GM18502 (cell line): ENCODE measurements around the gene CALHM6.

ENCODE experiments used
- ATAC-seq: cut with Tn5 transposase; IDR thresholded peaks from one replicate; pipeline ENCODE4 v1.9.1; 2021; ENCODE audit warnings: mild to moderate bottlenecking; ENCODE audit not compliant: unreplicated experiment, poor library complexity

The CALHM6 gene

DNA sequence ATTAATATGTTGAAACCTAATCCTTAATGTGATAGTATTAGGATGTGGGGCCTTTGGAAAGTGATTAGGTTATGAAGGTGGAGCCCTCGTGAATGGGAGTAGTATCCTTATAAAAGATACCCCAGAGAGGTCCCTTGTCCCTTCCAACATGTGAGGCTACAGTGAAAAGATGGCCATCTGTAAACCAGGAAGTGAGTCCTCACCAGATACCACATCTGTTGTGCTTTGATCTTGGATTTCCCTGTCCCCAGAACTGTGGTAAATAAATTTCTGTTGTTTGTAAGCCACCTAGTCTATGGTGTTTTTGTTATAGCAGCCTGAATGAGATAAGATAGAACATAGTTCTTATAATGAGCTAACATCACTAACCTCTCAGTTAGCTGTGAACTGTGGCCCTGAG, 16.6 kb upstream of the CALHM6 start:
- ATAC-seq = peak; percentile 14

DNA sequence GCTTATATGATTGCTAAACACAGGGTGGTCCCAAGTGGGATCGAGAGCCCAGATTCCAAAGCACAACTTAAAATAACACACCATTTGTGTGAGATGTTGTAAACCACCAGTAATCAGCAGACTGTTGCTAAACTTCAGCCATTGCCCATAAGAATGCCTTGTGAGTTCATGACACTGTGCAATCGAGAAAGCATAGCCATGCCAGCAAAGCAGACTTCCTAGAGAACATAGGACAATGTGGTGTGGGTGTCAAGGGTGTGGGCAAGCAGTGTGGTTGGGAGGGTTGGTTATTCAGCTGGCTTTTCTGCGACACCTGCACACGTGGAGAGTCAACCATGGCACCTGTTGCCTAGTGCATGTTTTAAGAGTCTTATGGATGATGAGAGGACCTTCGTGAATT, 16.1 kb upstream of the CALHM6 start:
- no peak for ATAC-seq

DNA sequence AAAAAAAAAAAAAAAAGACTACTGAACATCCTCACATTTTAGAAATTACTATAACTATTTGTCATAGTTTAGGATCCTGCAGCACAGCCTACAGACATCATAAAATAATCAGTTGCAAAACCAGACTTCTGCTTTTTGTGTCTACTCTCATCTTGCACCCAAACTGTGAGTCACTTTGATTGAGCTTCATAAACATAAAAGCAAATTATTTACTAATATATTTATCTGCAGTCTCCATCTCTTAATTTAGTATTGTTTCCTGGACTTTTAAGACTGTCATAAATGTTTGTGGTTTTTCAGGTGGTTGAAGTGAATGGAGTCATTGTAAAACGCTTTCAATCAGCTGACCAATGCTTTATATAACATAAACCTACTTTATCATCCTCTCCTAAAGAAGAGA, 14.8 kb upstream of the CALHM6 start:
- no peak for ATAC-seq

DNA sequence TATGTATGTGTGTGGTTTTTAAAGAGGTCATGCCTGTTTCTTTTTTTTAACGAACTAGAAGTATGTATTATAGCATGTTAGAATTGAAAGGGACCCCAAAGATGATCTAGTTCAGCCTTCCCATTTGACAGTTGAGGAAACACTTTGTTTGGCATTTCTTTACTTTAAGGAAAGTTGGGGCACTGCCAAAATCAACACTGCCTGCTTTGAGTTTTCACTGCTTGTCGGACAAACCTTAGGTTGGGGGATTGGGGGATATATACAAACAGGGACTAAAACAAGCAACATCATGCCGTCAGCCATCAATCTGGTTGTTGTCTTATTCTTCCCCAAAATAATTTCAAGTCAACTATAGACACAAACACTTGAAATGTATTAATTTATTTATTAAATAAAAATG, 14.1 kb upstream of the CALHM6 start:
- ATAC-seq = no peak

DNA sequence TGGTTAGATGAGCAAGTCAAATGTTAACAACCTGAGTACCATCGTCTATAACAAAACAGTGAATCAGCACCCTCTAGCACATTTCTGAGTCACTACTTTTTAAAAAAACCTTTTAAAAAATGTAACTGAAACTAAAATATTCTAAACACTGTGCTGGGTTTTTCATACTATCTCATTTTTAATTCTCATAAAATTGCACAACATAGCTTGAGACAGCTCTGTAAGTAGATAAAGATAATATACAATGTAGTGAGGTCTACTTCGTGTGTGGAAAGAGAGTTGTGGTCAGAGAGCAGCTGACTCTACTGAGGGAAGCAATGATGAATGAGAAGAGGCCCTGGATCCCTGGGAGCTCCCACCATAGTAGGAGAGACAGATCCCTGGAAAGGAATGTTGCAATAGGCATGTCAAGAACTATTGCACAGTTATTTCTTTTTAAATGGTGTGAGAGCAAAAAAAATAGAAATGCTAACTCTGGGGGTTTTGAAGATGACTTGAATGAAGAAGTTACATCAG, 13.6 kb upstream of the CALHM6 start:
- no peak for ATAC-seq

DNA sequence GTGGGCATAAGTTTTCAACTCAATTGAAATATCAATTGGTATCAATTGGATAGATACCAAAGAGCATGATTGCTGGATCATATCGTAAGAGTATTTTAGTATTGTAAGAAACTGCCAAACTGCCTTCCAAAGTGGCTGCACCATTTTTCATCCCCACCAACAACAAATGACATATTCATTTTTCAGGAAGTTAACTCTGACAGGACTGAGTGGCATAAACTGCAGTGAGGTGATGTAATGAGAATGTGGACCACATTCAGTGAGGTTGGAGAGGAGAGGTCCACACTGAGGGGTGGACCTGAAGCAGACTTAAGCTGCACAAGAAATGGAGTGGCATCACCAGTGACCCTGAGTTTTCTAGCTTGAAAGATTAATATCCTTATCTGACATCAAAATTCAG, 11.6 kb upstream of the CALHM6 start:
- ATAC-seq = no peak

DNA sequence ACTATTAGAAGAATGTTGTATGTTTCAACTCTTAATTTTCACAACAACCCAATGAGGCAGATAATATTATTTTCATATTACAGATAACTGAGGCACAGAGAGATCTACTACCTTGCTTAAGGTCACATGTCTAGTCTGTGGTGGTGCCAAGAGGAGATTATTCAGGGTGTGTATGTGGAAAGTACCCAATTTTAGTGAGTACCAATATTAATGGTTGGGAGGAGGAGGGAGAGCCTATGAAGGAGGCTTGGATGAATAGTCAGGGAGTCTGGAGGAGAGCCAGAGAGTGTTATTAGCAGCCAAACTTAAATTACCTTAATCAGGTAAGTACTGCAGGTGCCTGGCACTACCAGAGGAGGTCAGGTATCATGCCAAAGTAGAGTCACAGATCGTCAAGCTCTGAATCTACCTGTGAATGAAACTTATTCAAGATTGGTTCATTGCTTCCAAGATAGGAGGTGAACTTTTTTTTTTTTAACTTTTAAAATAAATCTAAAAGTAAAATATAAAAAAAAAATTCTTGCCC, 10.9 kb upstream of the CALHM6 start:
- no peak for ATAC-seq

DNA sequence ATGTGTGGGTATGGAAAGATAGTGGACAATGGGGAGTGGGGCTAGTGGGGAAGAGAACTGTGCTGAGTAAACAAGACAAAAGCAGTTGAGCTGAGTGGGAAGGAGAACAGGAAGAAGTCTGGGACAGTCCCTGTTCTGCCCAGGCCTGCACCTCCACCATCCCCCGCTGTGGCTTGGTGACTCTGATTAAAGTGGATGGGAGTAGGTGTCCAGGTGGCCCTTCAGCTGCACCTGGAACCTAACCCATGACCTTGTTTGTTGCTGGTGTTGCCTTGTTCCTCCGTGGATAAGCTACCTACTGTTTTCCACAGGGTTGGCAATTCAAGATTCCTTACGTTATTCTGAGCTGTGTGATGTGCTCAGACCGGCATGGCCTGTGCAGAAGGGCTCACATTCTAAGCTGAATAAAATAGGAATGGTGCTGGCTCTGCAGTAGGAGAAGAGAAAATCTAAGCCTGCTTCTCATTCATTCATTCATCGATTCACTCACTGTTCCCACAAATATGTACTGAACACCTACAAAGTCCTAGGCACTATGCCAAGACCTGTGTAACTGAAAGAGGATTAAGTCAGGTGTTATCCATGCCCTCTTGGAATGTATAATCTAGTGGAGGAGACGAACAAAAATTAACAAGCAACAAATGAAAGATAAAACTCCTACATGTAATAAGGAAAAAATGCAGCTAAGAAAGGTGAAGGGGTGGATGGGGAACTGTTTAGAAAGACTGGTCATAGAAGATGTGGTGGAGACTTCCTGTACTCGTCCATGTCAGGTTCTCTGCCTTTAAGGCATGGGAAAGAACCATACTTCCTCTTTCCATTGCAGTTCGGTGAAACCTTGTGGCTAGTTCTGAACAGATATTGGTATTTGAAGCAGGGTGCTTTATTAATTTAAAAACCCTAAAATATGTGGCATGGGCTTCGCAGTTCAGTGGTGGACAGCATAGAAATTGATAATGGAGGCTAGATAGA, 10.1 kb upstream of the CALHM6 start:
- peak; percentile 97 for ATAC-seq

DNA sequence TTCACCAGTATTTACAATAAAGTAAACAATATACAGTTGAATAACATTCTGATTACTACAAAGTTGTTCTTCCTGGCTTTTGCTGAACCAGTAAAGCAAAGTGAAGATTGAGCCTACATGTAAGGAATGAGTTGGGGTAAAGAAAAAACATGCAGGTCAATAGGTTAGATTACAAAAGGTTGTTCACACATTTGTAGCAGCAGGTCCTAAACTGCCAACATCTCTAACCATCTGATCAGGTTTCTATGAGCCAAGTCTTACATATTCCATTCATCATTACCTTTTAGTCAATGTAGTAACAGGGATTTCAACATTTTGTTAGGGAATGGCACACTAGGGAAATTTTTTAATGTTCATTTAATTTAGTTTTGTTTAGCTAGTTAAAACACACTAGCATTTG, 9.3 kb upstream of the CALHM6 start:
- ATAC-seq = no peak

DNA sequence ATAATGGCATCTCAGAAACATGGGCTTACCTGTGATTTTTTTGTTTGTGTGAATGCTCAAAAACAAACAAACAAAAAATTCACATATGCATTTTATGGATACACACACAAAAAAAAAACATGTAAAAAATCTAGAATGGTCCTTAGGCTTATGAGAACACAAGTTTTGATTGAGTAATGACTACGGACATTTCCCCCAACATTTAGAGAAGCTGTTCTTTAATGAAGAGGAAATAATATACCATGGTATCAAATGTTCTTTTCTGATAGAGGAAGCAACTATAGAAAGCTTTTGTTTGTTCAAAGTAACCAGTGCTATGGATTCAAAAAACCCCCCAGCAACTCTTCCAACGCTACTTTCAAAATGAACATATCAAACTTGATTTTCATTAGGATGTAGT, 8.6 kb upstream of the CALHM6 start:
- no peak for ATAC-seq

DNA sequence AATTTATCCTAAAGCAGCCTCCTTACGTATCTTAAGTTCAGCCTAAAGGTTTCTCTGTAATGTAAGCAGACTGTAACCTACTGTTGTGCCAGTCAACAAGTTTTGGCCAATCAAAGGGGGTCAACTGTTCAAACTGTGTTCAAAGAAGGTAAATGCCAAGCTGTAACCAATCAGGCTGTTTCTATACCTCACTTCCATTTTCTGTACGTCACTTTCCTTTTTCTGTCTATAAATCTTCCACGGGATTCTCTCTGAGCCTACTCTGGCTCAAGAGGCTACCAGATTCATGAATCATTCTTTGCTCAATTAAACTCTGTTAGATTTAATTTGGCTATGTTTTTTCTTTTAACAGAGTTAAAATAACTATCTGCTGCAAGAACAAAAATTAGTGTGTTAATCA, 5.1 kb upstream of the CALHM6 start:
- no peak for ATAC-seq

DNA sequence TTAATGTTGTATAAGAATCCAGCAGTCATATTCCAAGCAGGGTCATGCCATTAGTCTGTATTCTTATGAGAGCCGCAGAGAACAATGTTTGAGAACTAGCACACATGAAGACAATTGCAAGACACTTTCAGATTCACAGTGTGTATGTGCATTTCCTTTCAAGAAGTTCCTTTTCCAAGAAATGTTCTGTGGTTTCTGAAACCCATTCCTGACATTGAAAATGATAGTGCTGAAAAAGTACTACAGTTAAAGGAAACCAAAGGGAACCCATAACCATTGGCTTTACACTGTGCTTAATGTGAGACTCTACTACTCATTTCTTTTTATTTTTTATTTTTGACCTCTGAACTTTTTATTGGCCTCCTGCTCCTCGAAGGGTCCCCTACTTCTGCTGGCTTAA, 4.2 kb upstream of the CALHM6 start:
- ATAC-seq = no peak

DNA sequence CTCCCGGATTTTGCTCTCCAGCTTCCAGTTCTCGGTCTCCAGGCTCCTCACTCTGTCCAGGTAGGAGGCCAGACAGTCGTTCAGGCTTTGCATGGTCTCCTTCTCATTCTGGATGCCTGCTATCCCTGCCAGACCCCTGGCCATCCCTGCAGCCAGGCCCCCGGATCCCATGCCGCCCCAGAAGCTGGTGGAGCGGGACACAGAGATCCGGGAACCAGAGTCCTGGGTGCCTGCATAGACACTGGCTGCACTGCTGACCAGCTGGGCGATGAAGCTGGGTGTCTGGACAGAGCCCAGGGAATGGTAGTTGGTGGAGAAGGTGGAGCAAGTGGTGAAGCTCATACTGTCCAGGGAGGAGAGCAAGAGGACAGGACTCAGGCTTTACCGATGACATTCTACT, 2.9 kb upstream of the CALHM6 start:
- no peak for ATAC-seq

DNA sequence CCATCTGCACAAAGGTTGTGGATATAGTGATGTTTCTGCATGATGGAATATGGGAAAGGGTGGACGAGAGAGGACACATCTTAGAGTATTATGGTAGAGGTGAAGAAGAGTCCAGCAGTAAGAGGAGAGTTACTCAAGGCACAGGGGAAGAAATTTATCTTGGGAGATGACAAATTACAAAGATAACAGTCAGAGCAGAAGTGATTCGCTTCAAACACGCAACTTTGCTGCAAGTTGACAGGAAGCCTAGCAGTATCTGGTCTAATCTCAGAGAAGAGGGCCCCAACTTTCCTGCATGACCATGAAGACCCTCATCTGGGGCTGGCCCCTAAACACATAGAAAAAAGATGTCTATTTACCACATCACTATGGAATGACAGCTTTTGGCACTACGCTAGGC, 1.2 kb upstream of the CALHM6 start:
- ATAC-seq = no peak

DNA sequence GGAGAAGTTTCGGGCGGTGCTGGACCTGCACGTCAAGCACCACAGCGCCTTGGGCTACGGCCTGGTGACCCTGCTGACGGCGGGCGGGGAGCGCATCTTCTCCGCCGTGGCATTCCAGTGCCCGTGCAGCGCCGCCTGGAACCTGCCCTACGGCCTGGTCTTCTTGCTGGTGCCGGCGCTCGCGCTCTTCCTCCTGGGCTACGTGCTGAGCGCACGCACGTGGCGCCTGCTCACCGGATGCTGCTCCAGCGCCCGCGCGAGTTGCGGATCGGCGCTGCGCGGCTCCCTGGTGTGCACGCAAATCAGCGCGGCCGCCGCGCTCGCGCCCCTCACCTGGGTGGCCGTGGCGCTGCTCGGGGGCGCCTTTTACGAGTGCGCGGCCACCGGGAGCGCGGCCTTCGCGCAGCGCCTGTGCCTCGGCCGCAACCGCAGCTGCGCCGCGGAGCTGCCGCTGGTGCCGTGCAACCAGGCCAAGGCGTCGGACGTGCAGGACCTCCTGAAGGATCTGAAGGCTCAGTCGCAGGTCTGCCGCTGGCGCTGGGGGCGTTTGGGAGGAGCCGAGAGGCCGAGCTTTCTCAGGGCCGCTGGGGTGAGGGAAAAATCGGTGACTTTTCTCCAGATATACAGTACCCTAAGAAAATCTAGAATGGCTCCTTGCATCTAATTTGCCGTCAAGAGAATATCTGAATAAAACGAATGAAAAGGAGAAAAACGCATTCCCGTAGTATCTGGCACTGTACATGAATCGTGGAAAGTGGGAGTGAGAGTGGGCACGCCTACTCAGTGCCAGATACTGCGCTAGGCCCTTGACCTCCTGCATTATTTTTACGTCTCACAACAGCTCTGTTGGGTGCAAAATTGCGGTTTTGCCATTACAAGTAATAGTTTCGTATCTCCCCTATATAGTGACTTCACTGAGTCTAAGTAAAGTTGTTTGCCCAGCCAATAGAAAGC, 1.0 kb downstream of the CALHM6 start:
- peak; percentile 86 for ATAC-seq

DNA sequence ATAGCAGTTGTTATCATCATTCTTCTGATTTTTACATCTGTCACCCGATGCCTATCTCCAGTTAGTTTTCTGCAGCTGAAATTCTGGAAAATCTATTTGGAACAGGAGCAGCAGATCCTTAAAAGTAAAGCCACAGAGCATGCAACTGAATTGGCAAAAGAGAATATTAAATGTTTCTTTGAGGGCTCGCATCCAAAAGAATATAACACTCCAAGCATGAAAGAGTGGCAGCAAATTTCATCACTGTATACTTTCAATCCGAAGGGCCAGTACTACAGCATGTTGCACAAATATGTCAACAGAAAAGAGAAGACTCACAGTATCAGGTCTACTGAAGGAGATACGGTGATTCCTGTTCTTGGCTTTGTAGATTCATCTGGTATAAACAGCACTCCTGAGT, 2.1 kb downstream of the CALHM6 start:
- no peak for ATAC-seq

DNA sequence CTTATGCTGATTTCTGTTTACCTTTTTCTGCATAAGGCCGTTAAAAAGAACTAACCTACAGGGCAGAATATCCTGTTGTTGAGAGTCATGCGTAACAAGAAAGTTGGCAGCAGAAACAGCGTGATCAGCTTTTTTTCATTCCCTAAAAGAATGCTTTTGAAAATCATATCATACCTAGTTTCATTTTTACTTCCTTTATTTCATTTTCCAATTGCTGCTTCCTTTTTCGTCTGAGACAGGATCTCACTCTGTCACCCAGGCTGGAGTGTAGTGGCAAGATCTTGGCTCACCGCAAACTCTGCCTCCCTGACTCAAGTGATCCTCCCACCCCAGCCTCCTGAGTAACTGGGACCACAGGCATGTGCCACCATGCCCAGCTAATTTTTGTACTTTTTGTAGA, 4.1 kb downstream of the CALHM6 start:
- ATAC-seq = no peak

DNA sequence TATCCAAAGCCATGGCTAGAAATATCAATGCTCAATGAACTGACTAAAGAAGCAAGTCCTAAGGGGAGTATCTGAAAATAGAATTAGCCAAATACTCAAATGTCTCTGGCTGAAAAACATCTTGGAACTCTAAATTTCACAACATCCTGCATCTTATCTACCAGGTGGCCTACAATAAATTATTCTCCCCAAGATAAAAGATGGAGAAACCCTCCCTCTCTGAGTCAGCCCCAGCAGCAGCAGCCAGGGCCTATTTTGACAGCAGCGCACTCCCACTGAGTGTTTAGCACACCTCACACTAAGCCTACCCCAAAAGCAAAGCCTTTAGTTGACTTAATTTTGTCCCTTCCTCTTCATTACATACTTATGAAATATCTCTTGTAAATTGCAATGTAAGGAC, 5.9 kb downstream of the CALHM6 start:
- no peak for ATAC-seq

DNA sequence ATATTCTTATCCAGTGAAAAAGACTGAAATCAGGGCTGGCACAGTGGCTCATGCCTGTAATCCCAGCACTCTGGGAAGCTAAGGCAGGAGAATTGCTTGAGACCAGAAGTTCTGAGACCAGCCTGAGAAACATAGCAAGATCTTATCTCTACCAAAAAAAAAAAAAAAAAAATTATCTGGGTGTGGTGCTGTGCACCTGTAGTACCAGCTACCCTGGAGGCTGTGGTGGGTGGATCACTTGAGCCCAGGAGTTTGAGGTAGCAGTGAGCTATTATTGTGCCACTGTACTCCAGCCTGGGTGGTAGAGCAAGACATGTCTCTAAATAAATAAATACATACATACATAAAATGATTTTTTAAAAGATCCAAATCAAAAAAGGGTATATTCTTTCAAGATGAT, 6.3 kb downstream of the CALHM6 start:
- no peak for ATAC-seq

DNA sequence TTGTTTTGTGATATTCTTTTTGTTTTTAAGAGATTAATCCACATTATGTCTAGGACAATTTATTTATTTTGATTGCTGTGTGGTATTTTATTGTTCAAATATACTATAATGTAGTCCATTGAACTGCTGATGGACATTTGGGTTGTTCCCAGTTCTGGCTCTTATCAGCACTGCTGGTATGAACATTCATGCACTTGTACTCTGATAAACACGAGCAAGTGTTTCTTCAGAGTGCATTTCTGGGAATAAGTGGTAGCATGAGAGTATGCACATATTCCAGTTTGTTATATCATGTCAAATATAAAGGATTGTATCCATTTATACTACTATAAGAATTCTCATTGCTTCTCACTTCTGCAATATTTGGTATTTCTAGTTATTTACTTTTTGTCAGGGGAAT, 7.1 kb downstream of the CALHM6 start:
- ATAC-seq = no peak

DNA sequence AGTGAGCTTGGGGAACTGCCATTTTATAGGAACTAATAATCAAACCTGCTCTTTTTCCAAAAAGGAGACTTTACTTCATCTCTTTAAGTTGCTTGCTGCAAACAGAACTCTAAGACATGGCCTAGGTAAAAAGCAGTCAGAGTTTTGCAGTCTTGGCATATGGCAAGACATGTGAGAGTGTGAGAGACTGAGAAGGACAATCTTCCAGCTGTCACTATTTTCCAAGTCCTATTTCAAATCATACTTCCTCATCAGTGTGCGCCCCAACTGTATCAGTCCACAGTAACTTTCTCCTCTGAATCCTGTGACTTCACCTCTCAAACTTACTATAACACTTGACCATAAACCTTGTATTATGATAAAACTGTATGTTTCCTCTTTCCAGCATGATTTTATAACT, 10.4 kb downstream of the CALHM6 start:
- no peak for ATAC-seq
